ENCODE results near the gene CYP3A7.
A peak's percentile ranks its signal among the peaks of the same experiment; 100 is the strongest.
"Not testable (repeated sequence)": the region's sequence is repeated elsewhere in the genome, so short reads cannot be mapped to it uniquely, and the experiment has no call there.

CYP3A7 gene

GRCh38 chr7:99742737-99743394 is 7.9 kb upstream of the CYP3A7 start:
- no peak for DNase-seq (ENCODE audit: low read depth, low spot score)

DNA sequence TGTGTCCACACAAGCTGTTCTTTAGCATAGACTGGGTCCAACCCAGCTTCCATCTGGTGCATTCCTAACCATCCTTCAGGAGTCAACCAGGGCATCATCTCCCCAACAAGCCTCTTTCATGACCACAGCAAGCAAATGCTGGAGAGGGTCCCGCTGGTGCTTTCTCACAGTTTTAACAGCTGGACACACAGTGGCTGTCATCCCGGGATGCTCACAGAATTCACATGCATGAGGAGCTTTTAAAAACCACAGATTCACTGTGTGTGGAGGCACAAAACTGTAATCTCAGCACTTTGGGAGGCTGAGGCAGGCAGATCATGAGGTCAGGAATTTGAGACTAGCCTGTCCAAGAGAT is 6.4 kb upstream of the CYP3A7 start:
- no peak for DNase-seq (ENCODE audit: low read depth, low spot score)

DNA sequence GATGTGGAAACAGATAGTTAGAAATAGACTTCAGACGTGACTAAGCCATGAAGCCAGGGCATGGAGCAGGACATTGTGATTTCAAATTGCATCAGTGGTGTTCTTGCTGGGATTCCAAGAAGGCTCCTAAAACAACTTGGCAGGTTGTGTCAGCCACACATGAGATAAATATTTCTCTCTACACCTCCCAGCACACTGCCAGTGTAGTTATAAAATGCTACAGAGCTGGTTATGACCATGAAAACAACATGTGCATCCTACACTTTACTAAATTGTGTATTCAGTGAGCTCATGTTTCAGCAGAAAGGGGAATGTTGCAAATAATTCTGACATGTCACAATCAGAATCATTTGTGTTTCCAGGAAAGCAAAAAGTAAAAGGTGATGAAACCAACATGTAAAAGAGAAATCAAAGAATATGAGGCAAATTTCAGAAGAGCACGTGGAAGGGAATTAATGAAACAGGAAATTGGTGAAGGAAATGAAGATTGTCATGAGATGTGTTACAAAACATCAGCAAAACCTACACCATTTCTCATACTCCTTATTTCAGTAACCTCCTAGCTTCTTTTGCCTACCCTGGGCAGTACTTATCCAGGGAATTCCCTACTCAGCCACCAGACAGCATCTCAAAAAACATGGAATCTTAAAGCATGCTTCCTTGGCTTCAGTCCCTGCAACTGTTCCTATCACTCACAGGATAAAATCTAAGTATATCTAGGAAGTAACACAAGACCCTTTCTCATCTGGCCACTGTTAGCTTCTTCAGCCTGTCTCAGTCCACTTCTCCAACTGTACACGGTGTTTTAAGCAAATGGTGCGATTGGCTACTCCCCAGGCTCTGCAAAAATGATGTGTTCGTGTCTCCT is 5.8 kb upstream of the CYP3A7 start:
- no peak for DNase-seq (ENCODE audit: low read depth, low spot score)

- DNase-seq (ENCODE audit: low read depth, low spot score), result no peak
These were observed 4.9 kb upstream of the CYP3A7 start for GRCh38 chr7:99739699-99740572.

DNA sequence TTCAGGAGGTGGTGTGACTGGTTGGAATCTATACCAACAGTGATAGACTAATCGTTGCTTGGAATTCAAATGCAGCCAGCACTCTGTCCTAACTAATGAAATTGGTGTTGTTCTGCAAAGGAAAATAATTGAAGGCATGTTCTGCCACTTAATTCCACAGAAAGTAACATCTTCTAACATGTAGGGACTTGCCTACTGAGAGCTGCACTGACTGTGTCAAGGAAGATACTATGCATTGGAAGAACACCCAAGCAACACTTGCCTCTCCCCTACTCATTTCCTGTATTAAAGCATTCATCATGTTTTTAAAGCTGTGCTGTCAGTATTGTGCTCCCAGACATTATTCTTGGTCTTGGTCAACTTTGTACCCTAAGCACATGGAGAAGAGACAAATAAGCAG is 2.7 kb upstream of the CYP3A7 start:
- DNase-seq (ENCODE audit: low read depth, low spot score), result no peak

GRCh38 chr7:99736667-99737066 is 1.7 kb upstream of the CYP3A7 start:
- not testable (repeated sequence) for DNase-seq (ENCODE audit: low read depth, low spot score)

- DNase-seq (ENCODE audit: low read depth, low spot score), result no peak
These were observed 1.5 kb downstream of the CYP3A7 start for GRCh38 chr7:99733448-99733847.

- no peak for DNase-seq (ENCODE audit: low read depth, low spot score)
These were observed 2.0 kb downstream of the CYP3A7 start for GRCh38 chr7:99733003-99733402.

- no peak for DNase-seq (ENCODE audit: low read depth, low spot score)
These were observed 3.2 kb downstream of the CYP3A7 start for GRCh38 chr7:99731638-99732374.

DNA sequence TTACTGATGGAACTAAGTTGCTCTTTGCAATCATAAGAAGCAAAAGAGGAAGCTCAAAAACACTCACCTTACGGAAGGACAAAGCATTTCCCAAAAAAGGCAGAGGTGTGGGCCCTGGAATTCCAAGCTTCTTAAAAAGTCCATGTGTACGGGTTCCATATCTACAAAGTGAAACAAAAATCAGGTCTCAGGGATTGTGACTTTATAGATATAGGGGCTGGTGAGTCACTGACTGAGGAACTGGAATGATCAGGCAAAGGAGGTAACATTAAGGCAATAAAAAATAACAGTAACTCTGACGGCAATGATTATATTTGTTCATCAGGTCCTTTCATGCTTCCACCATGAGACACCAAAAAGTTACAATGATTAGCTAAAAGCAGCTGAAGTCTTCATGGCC is 4.0 kb downstream of the CYP3A7 start:
- no peak for DNase-seq (ENCODE audit: low read depth, low spot score)

DNA sequence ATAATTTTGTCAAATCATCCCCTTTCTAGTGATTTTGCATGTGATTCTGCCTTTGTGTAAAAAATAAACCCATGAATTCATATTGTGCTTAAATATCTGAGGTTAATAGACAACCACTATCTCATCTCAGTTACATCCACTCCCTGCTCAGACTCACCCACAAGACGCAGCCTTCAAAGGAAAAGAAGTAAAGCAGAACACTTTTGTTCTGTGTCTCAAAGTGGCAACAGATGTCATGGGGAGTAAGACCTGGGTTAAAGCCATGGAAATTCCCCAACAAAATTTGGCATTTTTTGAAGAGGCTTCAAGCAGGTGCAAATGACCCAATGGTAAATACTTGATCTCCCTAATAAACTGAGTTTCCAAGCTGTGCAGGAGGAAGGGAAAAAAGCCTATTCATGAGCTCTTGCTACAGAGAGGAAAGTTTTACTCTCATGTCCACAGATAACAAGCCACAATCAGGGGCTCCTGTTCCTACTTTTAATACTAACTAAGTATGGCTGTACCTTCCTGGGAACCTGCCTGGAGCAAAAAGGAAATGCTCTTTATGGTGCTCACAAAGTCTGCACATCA is 4.7 kb downstream of the CYP3A7 start:
- DNase-seq (ENCODE audit: low read depth, low spot score), result no peak

DNA sequence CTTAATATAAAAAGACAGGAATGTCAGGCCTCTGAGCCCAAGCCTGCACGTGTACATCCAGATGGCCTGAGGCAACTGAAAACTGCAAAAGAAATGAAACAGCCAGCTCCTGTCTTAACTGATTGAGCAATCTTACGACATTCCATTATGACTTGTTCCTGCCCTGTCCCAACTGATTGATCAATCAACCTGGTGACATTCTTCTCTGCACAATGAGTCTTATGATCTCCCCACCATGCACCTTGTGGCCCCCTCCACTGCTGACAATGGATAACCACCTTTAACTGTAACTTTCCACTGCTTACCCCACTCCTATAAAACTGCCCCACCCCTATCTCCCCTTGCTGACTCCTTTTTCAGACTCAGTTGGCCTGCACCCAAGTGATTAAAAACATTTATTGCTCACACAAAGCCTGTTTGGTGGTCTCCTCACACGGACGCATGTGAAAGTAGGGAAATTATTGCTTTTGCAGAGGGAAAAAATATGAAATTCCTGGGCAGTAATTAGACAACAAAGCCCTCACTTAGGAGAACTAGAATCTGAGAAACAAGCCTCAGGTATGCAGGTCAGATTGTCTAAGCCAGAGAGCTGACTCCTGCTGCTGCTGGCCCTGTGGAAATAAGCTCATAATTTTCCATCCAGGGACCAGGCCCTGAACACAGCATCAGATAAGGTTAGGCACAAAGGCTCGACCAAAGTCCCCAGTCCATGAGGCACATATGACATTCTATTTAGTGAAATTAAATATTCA is 5.3 kb downstream of the CYP3A7 start:
- no peak for DNase-seq (ENCODE audit: low read depth, low spot score)

DNA sequence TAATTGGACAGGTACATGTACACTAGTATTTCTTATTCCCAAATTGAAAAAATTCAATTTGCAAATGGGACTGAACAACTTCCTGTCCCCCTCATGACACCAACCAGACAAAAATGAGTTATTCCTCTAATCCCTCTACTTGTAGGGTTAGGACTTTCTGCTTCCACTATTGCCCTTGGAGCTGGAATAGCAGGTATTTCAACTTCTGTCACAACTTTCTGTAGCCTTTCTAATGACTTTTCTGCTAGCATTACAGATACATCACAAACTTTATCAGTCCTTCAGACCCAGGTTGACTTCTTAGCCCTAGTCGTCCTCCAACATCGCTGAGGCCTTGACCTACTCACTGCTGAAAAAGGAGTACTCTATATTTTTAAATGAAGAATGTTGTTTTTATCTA is 6.4 kb downstream of the CYP3A7 start:
- no peak for DNase-seq (ENCODE audit: low read depth, low spot score)

GRCh38 chr7:99723201-99723600 is 11.8 kb downstream of the CYP3A7 start:
- not testable (repeated sequence) for DNase-seq (ENCODE audit: low read depth, low spot score)

- no peak for DNase-seq (ENCODE audit: low read depth, low spot score)
These were observed 14.0 kb downstream of the CYP3A7 start for GRCh38 chr7:99720800-99721595.

- DNase-seq (ENCODE audit: low read depth, low spot score), result no peak
These were observed 14.8 kb downstream of the CYP3A7 start for GRCh38 chr7:99719996-99720769.

GRCh38 chr7:99713995-99714570 is 20.9 kb downstream of the CYP3A7 start:
- no peak for DNase-seq (ENCODE audit: low read depth, low spot score)

- DNase-seq (ENCODE audit: low read depth, low spot score), result peak; percentile 3
These were observed 25.0 kb downstream of the CYP3A7 start for GRCh38 chr7:99709838-99710578.

Data from astrocyte of the hippocampus (primary cell).